GM12878 (cell line): ENCODE results near the gene MRGPRF. TPM values are rescaled to one million over a fixed set of nuclear protein-coding genes. Genes with fewer than 3 reads are reported as not detected.

Experiments used
- ATAC-seq: fragments of 200-7000 bp; cut with Tn5 transposase; 3 replicates; pipeline ENCODE4 v1.9.1; 2020; ENCODE audit warnings: mild to moderate bottlenecking, moderate library complexity
- BruUV-seq: library from RNA; stranded (reverse); fragments of 400-500 nt; replicated peaks from 2 replicates; lab custom pipeline; 2021; lab: Mats Ljungman, UMichigan
- CTCF ChIA-PET: fragments of 300-600 bp; sonication (Branson Sonifier 250); formaldehyde crosslinking; extraction: SDS; loops from one replicate; lab custom pipeline; 2021; ENCODE audit warnings: inconsistent platforms; lab: Yijun Ruan, JAX
- POLR2A ChIA-PET: fragments of 350-600 bp; formaldehyde crosslinking; extraction: SDS; loops from one replicate; lab custom pipeline; 2021; ENCODE audit warnings: inconsistent platforms; lab: Charles Lee
- RAD21 ChIA-PET: fragments of 300-600 bp; sonication (Branson Sonifier 250); formaldehyde crosslinking; loops from one replicate; lab custom pipeline; 2023; ENCODE audit warnings: antibody characterized with exemption; ENCODE audit not compliant: unreplicated experiment; lab: Charles Lee
- SMC1A ChIA-PET: fragments of 300-600 bp; sonication (Branson Sonifier 250); formaldehyde crosslinking; loops from one replicate; lab custom pipeline; 2023; ENCODE audit not compliant: unreplicated experiment, uncharacterized antibody; lab: Charles Lee
- DNase-seq: peaks from one replicate; pipeline ENCODE4 v3.0.0-alpha.2; 2011; ENCODE audit warnings: low read depth, low spot score
- FAIRE-seq: peaks from 3 replicates; lab custom pipeline; 2011; peaks lifted over from hg19 to GRCh38; lab: Jason Lieb, UNC
- H2AFZ ChIP-seq: 2 replicates; pipeline ENCODE4 v1.6.0; 2011; ENCODE audit warnings: low read depth, low read length, control low read depth; ENCODE audit not compliant: control insufficient read depth
- H3K27ac ChIP-seq: 2 replicates; pipeline ENCODE4 v1.5.1; 2011; ENCODE audit warnings: control low read depth; ENCODE audit not compliant: control insufficient read depth, insufficient read depth
- H3K27me3 ChIP-seq, 2 experiments: replicated peaks in 1 of 2; 2 replicates each; pipeline versions ENCODE4 v1.6.0 to v1.6.1; 2011; ENCODE audit warnings: low read length in 1 of 2; ENCODE audit not compliant: control insufficient read depth in 2 of 2, insufficient read depth in 2 of 2
- H3K36me3 ChIP-seq, 2 experiments: 2 replicates each; pipeline ENCODE4 v1.5.1; 2011; ENCODE audit warnings: low read length in 1 of 2; ENCODE audit not compliant: control insufficient read depth in 2 of 2, insufficient read depth in 2 of 2
- H3K4me1 ChIP-seq: 2 replicates; pipeline ENCODE4 v1.6.1; 2011; ENCODE audit warnings: mild to moderate bottlenecking, low read length, moderate library complexity, mixed read lengths; ENCODE audit not compliant: control insufficient read depth, insufficient read depth
- H3K4me2 ChIP-seq: 2 replicates; pipeline ENCODE4 v1.6.0; 2011; ENCODE audit warnings: control low read depth; ENCODE audit not compliant: control insufficient read depth, insufficient read depth
- H3K4me3 ChIP-seq: fragments of 200-600 bp; sonication (generic); 2 replicates; pipeline ENCODE4 v1.5.1; 2016
- H3K79me2 ChIP-seq: 2 replicates; pipeline ENCODE4 v1.6.0; 2011; ENCODE audit warnings: low read length; ENCODE audit not compliant: control insufficient read depth, insufficient read depth
- H3K9ac ChIP-seq: 2 replicates; pipeline ENCODE4 v1.8.0; 2011; ENCODE audit warnings: low read length, control low read depth, mixed read lengths; ENCODE audit not compliant: control insufficient read depth, insufficient read depth
- H3K9me3 ChIP-seq: replicated peaks from 3 replicates; pipeline ENCODE4 v1.5.1; 2011; ENCODE audit warnings: mild to moderate bottlenecking, low read length; ENCODE audit not compliant: control insufficient read depth, insufficient read depth
- H4K20me1 ChIP-seq: 2 replicates; pipeline ENCODE4 v1.6.0; 2011; ENCODE audit not compliant: control insufficient read depth, insufficient read depth
- ESRRA ChIP-seq: IDR thresholded peaks from 2 replicates; pipeline ENCODE4 v1.6.1; 2012; ENCODE audit warnings: mild to moderate bottlenecking, low read length, improper control_type of control experiment
- HDAC2 ChIP-seq: fragments of 200-600 bp; sonication (generic); IDR thresholded peaks from 2 replicates; pipeline ENCODE4 v1.6.1; 2017
- MXI1 ChIP-seq: fragments of 150-350 bp; IDR thresholded peaks from 2 replicates; pipeline ENCODE4 v1.6.1; 2011; ENCODE audit warnings: low read depth, mild to moderate bottlenecking, inconsistent platforms, low read length, improper control_type of control experiment
- POLR2A ChIP-seq: IDR thresholded peaks from 2 replicates; pipeline ENCODE4 v1.6.1; 2011; ENCODE audit warnings: low read depth, mild to moderate bottlenecking, low read length
- RAD51 ChIP-seq: fragments of 450-650 bp; IDR thresholded peaks from 2 replicates; pipeline ENCODE4 v1.6.1; 2016; ENCODE audit warnings: moderate library complexity, mild to moderate bottlenecking, inconsistent platforms
- SREBF2 ChIP-seq: IDR thresholded peaks from 2 replicates; pipeline ENCODE4 v1.6.1; 2012; ENCODE audit warnings: mild to moderate bottlenecking, low read length
- WGBS: methylation state at CpG from one replicate; pipeline ENCODE4 v1.1.6; 2016; ENCODE audit warnings: low lambda C conversion rate; ENCODE audit not compliant: insufficient replicate concordance, insufficient coverage; ENCODE audit errors: missing lambda C conversion rate; 5-methylcytosine and 5-hydroxymethylcytosine counted together
- in situ Hi-C: fragments of 300-500 bp; cut with MboI; formaldehyde crosslinking; loops from 9 replicates; pipeline ENCODE4 v1.14.3; 2018; ENCODE audit warnings: mixed read lengths
- intact Hi-C: fragments of 100-400 bp; cut with micrococcal nuclease; formaldehyde crosslinking; loops from one replicate; pipeline ENCODE4 v1.14.2; 2022; ENCODE audit not compliant: unreplicated experiment
- polyA plus RNA-seq, 11 experiments: library from polyadenylated mRNA; depleted of rRNA in 4 of 11; unstranded in 6 of 11; stranded (reverse) in 5 of 11; fragments of >200 nt; fragmentation: Nextera tagmentation in 4 of 11; fragmentation: Illumina TruSeq in 1 of 11; extraction: Ambion mirVana in 4 of 11; extraction: Trizol in 1 of 11; gene quantifications; 1 replicate in 1 of 11; 2 replicates in 10 of 11; pipeline versions ENCODE4 v1.2.1 to v1.2.3, GENCODE V29; 2011 to 2016; ENCODE audit warnings: inconsistent platforms in 2 of 11, missing spikeins in 2 of 11, low read depth in 1 of 11
- total RNA-seq, 4 experiments: library from RNA; depleted of rRNA in 3 of 4; stranded (reverse); fragments of >200 nt in 3 of 4; fragmentation: Illumina TruSeq in 1 of 4; extraction: Trizol in 1 of 4; gene quantifications; 2 replicates each; pipeline versions ENCODE4 v1.2.1 to v1.2.3, GENCODE V29; 2013 to 2021
- TF ChIP-seq, protein P1 (sequence below): IDR thresholded peaks from 2 replicates; pipeline ENCODE4 v1.6.1; 2012; ENCODE audit warnings: improper control_type of control experiment, low read depth, low read length; ENCODE audit not compliant: insufficient replicate concordance

Gene MRGPRF
- total and polyA plus RNA-seq, 10 of the 15 experiments (the other 5 are each of a cell fraction or from before 2014, with no cell fraction given) = not detected

DNA sequence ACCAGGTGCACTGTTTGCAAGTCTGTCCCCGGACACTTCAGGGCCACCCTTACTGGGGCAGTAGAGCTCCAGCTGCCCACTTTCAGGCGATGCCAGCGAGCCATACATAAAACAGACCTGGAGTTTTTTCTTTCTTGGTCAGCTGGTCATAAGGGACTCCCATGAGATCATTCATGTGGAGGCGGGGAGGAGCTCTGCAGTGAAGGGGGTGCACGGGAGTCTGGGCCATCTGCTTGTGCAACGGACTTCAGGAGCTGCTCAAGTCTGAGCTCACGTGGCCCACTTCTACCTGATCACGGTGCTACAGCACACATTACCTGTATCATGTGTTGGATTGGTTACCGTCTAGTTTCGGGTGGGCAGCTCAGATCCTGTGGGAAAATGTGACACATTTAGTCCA is 9.2 kb upstream of the MRGPRF start:
- FAIRE-seq (no peak), ATAC-seq (no peak), DNase-seq (no peak)
- H3K4me2 ChIP-seq = no peak overlapping the region
- no peaks in the 10 kb centered on the region for H3K27me3 ChIP-seq
- SMC1A ChIA-PET = interaction anchor here (0.6 kb wide), 1 partner anchor 939 kb away, joined by 3 read pairs; no protein-coding TSS in a partner anchor
- H3K36me3 ChIP-seq = no peaks in the 10 kb centered on the region
- no peak overlapping the region for H2AFZ ChIP-seq
- H3K9me3 ChIP-seq = no peaks in the 10 kb centered on the region
- no peaks in the 10 kb centered on the region for H4K20me1 ChIP-seq
- no peak overlapping the region for H3K4me3 ChIP-seq
- in situ Hi-C loops (no loop called here), intact Hi-C loops (no loop called here)
- no peaks in the 10 kb centered on the region for H3K79me2 ChIP-seq
- BruUV-seq = no TSS peak
- CTCF ChIA-PET = interaction anchor here (0.6 kb wide), 1 partner anchor 12 kb away, joined by 3 read pairs; no protein-coding TSS in a partner anchor
- RAD21 ChIA-PET = no interaction called here
- POLR2A ChIA-PET = no interaction called here
- H3K9ac ChIP-seq = no peak overlapping the region
- TF ChIP-seq SREBF2 (no peak), POLR2A (no peak), ESRRA (no peak), MXI1 (no peak), RAD51 (no peak), HDAC2 (no peak)
- TF ChIP-seq, protein P1, sequence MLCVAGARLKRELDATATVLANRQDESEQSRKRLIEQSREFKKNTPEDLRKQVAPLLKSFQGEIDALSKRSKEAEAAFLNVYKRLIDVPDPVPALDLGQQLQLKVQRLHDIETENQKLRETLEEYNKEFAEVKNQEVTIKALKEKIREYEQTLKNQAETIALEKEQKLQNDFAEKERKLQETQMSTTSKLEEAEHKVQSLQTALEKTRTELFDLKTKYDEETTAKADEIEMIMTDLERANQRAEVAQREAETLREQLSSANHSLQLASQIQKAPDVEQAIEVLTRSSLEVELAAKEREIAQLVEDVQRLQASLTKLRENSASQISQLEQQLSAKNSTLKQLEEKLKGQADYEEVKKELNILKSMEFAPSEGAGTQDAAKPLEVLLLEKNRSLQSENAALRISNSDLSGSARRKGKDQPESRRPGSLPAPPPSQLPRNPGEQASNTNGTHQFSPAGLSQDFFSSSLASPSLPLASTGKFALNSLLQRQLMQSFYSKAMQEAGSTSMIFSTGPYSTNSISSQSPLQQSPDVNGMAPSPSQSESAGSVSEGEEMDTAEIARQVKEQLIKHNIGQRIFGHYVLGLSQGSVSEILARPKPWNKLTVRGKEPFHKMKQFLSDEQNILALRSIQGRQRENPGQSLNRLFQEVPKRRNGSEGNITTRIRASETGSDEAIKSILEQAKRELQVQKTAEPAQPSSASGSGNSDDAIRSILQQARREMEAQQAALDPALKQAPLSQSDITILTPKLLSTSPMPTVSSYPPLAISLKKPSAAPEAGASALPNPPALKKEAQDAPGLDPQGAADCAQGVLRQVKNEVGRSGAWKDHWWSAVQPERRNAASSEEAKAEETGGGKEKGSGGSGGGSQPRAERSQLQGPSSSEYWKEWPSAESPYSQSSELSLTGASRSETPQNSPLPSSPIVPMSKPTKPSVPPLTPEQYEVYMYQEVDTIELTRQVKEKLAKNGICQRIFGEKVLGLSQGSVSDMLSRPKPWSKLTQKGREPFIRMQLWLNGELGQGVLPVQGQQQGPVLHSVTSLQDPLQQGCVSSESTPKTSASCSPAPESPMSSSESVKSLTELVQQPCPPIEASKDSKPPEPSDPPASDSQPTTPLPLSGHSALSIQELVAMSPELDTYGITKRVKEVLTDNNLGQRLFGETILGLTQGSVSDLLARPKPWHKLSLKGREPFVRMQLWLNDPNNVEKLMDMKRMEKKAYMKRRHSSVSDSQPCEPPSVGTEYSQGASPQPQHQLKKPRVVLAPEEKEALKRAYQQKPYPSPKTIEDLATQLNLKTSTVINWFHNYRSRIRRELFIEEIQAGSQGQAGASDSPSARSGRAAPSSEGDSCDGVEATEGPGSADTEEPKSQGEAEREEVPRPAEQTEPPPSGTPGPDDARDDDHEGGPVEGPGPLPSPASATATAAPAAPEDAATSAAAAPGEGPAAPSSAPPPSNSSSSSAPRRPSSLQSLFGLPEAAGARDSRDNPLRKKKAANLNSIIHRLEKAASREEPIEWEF = no peak
- WGBS = 28% methylated on average over 10 of the region's 10 CpGs
- no peak overlapping the region for H3K27ac ChIP-seq
- H3K4me1 ChIP-seq = peaks cover 5% of the 10 kb centered on the region
